NOMO-1 (cell line): Measurements from ENCODE around the gene CCND3.

ENCODE experiments used
- DNase-seq, 2 experiments: peaks; one replicate each; lab custom pipeline; 2025; ENCODE audit not compliant: unreplicated experiment in 2 of 2; lab: John Stamatoyannopoulos, UW

The CCND3 gene

GRCh38 chr6:41941280-41942066, at the start of gene CCND3:
Gene CCND3 (minus strand): TSS chr6:41941808. CDS start chr6:41941649, 159 bp downstream.
- DNase-seq: peak; percentile 91 to 96

- peak in 1 of 2 experiments; percentile 8 for DNase-seq
These were observed 44.7 kb upstream of the CCND3 start for GRCh38 chr6:41986339-41986738.

- no peak for DNase-seq
These were observed 43.0 kb upstream of the CCND3 start for GRCh38 chr6:41984623-41985022.

GRCh38 chr6:41976794-41977484, 35.3 kb upstream of the CCND3 start:
- DNase-seq: no peak

- DNase-seq: no peak
These were observed 33.7 kb upstream of the CCND3 start for GRCh38 chr6:41975276-41975675.

GRCh38 chr6:41974281-41974825, 32.7 kb upstream of the CCND3 start:
- DNase-seq: no peak

GRCh38 chr6:41972826-41973225, 31.2 kb upstream of the CCND3 start:
- no peak for DNase-seq

GRCh38 chr6:41970436-41970846, 28.8 kb upstream of the CCND3 start:
- peak; percentile 46 to 78 for DNase-seq

GRCh38 chr6:41967312-41968287, 26.0 kb upstream of the CCND3 start:
- no peak for DNase-seq

- no peak for DNase-seq
These were observed 25.3 kb upstream of the CCND3 start for GRCh38 chr6:41966961-41967311.

- DNase-seq: no peak
These were observed 24.8 kb upstream of the CCND3 start for GRCh38 chr6:41966214-41966920.

- no peak for DNase-seq
These were observed 24.0 kb upstream of the CCND3 start for GRCh38 chr6:41965429-41966213.

GRCh38 chr6:41964201-41964887, 22.7 kb upstream of the CCND3 start:
- DNase-seq: no peak

GRCh38 chr6:41963371-41963770, 21.8 kb upstream of the CCND3 start:
- no peak for DNase-seq

GRCh38 chr6:41960028-41960427, 18.4 kb upstream of the CCND3 start:
- DNase-seq: no peak

- DNase-seq: no peak
These were observed 16.6 kb upstream of the CCND3 start for GRCh38 chr6:41958022-41958856.

- no peak for DNase-seq
These were observed 15.5 kb upstream of the CCND3 start for GRCh38 chr6:41957117-41957516.

GRCh38 chr6:41955412-41955811, 13.8 kb upstream of the CCND3 start:
- no peak for DNase-seq
